ES-I3 (cell line): Measurements from ENCODE around the gene DDHD1.
"Not testable (repeated sequence)": the region's sequence is repeated elsewhere in the genome, so short reads cannot be mapped to it uniquely, and the experiment has no call there.

Source experiments
- H3K36me3 ChIP-seq: 2 replicates; pipeline ENCODE4 v1.6.1; 2013; ENCODE audit warnings: mild to moderate bottlenecking, low read length, control low read depth, moderate library complexity; ENCODE audit not compliant: insufficient read depth
- H3K4me1 ChIP-seq: 2 replicates; pipeline ENCODE4 v1.6.1; 2013; ENCODE audit warnings: mild to moderate bottlenecking, control low read depth, low read length; ENCODE audit not compliant: insufficient read depth
- H3K9ac ChIP-seq: 2 replicates; pipeline ENCODE4 v1.6.1; 2013; ENCODE audit warnings: low read depth, mild to moderate bottlenecking, low read length, moderate library complexity
- H3K9me3 ChIP-seq: 2 replicates; pipeline ENCODE4 v1.6.1; 2013; ENCODE audit warnings: mild to moderate bottlenecking, low read length, moderate library complexity; ENCODE audit not compliant: control insufficient read depth, insufficient read depth

The DDHD1 gene

DNA sequence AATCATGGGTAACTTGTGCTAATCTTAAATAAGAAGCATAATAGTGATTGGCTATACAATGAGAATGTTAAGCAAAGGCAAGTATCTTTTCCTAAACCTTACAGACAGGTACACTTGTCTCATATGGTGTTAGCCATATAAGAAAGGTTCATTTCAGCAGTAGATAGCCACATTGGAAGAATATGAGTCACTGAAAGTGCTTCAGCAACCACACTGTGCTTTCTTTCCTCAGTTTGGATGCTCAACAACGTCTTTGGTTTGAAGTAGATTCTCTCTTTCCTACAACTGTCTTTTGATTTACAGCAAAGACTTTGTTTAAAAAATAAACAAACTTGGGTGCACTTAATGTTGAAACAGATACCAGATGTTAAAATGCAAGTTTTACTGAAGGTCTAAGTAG, 8.9 kb downstream of the DDHD1 start:
- Histone ChIP-seq H3K9me3 (peaks cover 16% of the 10 kb centered on the region), H3K4me1 (no peaks in the 10 kb centered on the region), H3K9ac (no peak overlapping the region), H3K36me3 (no peaks in the 10 kb centered on the region)

GRCh38 chr14:53140585-53140984, 12.5 kb downstream of the DDHD1 start:
- H3K36me3 ChIP-seq, result no peaks in the 10 kb centered on the region
- H3K9ac ChIP-seq, result no peak overlapping the region
- no peaks in the 10 kb centered on the region for H3K4me1 ChIP-seq
- H3K9me3 ChIP-seq, result peaks cover 16% of the 10 kb centered on the region

DNA sequence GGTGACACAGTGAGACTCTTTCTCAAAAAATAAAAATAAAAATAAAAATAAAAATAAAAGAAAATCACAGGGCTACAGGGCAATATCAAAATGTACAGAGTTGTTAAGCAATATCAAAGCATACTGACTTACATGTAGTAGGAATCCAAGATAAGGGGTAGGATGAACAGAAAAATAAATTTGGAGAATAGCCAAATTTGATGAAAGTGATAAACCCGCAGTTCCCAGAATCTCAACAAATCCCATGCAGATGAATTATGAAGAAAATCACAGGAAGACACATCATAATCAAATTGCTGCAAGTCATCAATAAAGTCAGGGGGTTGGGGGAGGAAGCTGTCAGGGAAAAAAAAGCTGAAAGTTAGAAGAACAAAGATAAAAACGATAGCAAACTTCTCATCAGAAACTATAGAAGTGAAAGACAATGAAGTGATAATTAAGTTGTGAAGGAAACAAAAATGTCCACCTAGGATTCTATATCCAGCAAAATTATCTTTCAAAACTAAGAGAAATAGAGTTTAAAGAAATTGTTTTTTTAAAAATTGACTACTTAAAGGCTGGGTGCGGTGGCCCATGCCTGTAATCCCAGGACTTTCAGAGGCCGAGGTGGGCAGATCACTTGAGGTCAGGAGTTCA, 15.4 kb downstream of the DDHD1 start:
- H3K36me3 ChIP-seq, result no peaks in the 10 kb centered on the region
- no peak overlapping the region for H3K9ac ChIP-seq
- H3K4me1 ChIP-seq, result no peaks in the 10 kb centered on the region
- H3K9me3 ChIP-seq, result peaks cover 12% of the 10 kb centered on the region

DNA sequence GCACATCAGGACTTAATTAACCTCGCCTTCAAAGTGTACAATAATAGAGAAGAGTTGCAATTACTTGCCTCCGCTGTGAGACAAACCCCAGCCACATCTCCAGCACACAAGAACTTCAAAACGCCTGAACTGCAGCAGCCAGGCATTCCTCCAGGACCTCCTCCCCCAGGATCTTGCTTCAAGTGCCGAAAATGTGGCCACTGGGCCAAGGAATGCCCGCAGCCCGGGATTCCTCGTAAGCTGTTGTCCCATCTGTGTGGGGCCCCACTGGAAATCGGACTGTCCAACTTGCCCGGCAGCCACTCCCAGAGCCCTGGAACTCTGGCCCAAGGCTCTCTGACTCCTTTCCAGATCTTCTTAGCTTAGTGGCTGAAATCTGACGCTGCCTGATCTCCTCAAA, 22.6 kb downstream of the DDHD1 start:
- not testable (repeated sequence) for H3K36me3 ChIP-seq, H3K9me3 ChIP-seq, H3K4me1 ChIP-seq, H3K9ac ChIP-seq

GRCh38 chr14:53128303-53129028, 24.7 kb downstream of the DDHD1 start:
- Histone ChIP-seq H3K9me3 (no peaks in the 10 kb centered on the region), H3K36me3 (no peaks in the 10 kb centered on the region), H3K4me1 (no peaks in the 10 kb centered on the region), H3K9ac (no peak overlapping the region)

DNA sequence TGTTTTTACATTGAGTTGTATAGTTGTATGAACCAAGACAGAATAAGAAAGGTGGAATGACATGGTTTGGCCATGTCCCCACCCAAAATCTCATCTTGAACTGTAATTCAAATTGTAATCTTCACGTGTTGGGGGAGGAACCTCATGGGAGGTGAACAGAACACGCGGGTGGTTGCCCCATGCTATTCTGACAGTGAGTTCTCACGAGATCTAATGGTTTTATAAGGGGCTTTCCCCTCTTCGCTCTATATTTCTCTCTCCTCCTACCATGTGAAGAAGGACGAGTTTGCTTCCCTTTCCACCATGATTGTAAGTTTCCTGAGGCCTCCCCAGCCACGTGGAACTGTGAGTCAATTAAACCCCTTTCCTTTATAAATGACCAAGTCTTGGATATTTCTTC, 25.3 kb downstream of the DDHD1 start:
- Histone ChIP-seq H3K9ac (no peak overlapping the region), H3K36me3 (no peaks in the 10 kb centered on the region), H3K4me1 (no peaks in the 10 kb centered on the region), H3K9me3 (no peaks in the 10 kb centered on the region)

GRCh38 chr14:53127151-53127550, 26.0 kb downstream of the DDHD1 start:
- no peaks in the 10 kb centered on the region for H3K9me3 ChIP-seq
- H3K36me3 ChIP-seq, result no peaks in the 10 kb centered on the region
- H3K4me1 ChIP-seq, result no peaks in the 10 kb centered on the region
- no peak overlapping the region for H3K9ac ChIP-seq

DNA sequence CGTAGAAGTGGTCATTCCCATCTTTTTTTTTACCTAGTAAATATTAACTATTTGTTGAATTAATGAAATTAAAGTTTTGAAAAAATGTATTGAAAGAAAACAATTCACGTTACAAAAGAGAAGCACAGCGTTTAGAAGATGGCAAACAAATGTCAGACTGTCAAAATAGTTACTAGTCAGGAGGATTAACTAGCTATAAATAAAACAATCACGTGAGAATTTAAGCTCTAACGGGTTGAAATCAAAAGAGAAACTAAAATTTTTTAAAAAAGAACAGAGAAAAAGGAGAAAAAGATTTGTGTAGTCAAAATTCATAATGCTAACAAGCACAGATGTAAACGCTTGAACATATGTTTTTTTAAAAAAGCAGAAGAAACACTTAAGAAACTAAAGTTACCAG, 26.4 kb downstream of the DDHD1 start:
- Histone ChIP-seq H3K9ac (no peak overlapping the region), H3K4me1 (no peaks in the 10 kb centered on the region), H3K36me3 (no peaks in the 10 kb centered on the region), H3K9me3 (no peaks in the 10 kb centered on the region)

GRCh38 chr14:53124786-53125185, 28.3 kb downstream of the DDHD1 start:
- H3K36me3 ChIP-seq, result no peaks in the 10 kb centered on the region
- no peaks in the 10 kb centered on the region for H3K9me3 ChIP-seq
- H3K4me1 ChIP-seq, result no peaks in the 10 kb centered on the region
- H3K9ac ChIP-seq, result no peak overlapping the region

GRCh38 chr14:53121419-53121818, 31.7 kb downstream of the DDHD1 start:
- not testable (repeated sequence) for H3K9me3 ChIP-seq, H3K36me3 ChIP-seq, H3K4me1 ChIP-seq, H3K9ac ChIP-seq

DNA sequence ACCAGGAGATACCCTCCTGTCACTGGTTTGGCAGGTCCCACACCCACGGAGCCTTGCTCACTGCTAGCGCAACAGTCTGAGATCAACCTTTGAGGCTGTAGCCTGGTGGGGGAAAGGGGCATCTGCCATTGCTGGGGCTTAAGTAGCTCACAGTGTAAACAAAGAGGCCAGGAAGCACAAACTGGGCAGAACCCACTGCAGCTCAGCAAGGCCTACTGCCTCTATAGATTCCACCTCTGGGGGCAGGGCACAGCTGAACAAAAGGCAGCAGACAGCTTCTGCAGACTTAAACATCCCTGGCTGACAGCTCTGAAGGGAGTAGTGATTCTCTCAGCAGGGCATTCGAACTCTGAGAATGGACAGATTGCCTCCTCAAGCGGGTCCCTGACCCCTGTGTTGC, 35.6 kb downstream of the DDHD1 start:
- not testable (repeated sequence) for H3K9ac ChIP-seq, H3K4me1 ChIP-seq, H3K9me3 ChIP-seq, H3K36me3 ChIP-seq

DNA sequence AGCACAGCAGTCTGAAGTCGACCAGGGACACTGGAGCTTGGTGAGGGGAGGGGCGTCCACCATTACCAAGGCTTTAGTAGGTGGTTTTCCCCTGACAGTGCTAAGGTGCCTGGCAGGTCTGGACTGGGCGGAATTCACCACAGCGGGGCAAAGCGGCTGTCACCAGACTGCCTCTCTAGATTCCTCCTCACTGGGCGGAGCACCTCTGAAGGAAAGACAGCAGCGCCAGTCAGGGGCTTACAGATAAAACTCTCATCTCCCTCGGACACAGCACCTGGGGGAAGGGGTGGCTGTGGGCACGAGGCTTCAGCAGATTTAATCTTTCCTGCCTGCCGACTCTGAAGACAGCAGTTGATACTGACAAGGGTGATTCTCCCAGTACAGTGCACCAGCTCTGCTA, 39.1 kb downstream of the DDHD1 start:
- Histone ChIP-seq H3K36me3 (no peaks in the 10 kb centered on the region), H3K9ac (no peak overlapping the region), H3K4me1 (peaks cover 4% of the 10 kb centered on the region; the same call in 1 of the 2 replicates), H3K9me3 (no peaks in the 10 kb centered on the region)

- Histone ChIP-seq H3K9ac (no peak overlapping the region), H3K4me1 (peaks cover 4% of the 10 kb centered on the region; the same call in 1 of the 2 replicates), H3K9me3 (no peaks in the 10 kb centered on the region), H3K36me3 (no peaks in the 10 kb centered on the region)
Measured at GRCh38 chr14:53110096-53110495, 43.0 kb downstream of the DDHD1 start.

GRCh38 chr14:53109105-53110041, 43.8 kb downstream of the DDHD1 start:
- Histone ChIP-seq H3K4me1 (peaks cover 4% of the 10 kb centered on the region; the same call in 1 of the 2 replicates), H3K9me3 (no peaks in the 10 kb centered on the region), H3K36me3 (no peaks in the 10 kb centered on the region), H3K9ac (no peak overlapping the region)
